K562 (cell line): ENCODE data around the gene CNN3.

Experiments used
- BMI1 ChIP-seq: fragments of 150-350 bp; IDR thresholded peaks from 2 replicates; pipeline ENCODE4 v1.6.1; 2014; ENCODE audit warnings: low read length
- CREM ChIP-seq: IDR thresholded peaks from 2 replicates; pipeline ENCODE4 v1.6.1; 2014; ENCODE audit warnings: antibody characterized with exemption, low read depth
- CTCF ChIP-seq, 3 experiments: IDR thresholded peaks in 2 of 3; conservative IDR thresholded peaks in 1 of 3; 2 replicates each; pipeline ENCODE4 v1.5.1; 2011 to 2012; ENCODE audit warnings: low read length in 3 of 3, mild to moderate bottlenecking in 3 of 3, control low read depth in 2 of 3, improper control_type of control experiment in 1 of 3, inconsistent platforms in 1 of 3, low read depth in 1 of 3, mixed read lengths in 1 of 3, moderate library complexity in 1 of 3; ENCODE audit not compliant: insufficient read depth in 2 of 3
- EGR1 ChIP-seq: fragments of 450-650 bp; conservative IDR thresholded peaks from 2 replicates; pipeline ENCODE4 v1.6.1; 2017; ENCODE audit warnings: mild to moderate bottlenecking
- EP300 ChIP-seq: IDR thresholded peaks from 2 replicates; pipeline ENCODE4 v1.6.1; 2012; ENCODE audit warnings: low read length, improper control_type of control experiment
- GABPB1 ChIP-seq: sonication (generic); formaldehyde crosslinking; IDR thresholded peaks from 2 replicates; pipeline ENCODE4 v1.8.0; 2022; ENCODE audit warnings: mild to moderate bottlenecking, missing genetic modification reagents
- RAD51 ChIP-seq: fragments of 450-650 bp; IDR thresholded peaks from 2 replicates; pipeline ENCODE4 v1.7.1; 2016; ENCODE audit warnings: low read depth, mild to moderate bottlenecking, borderline replicate concordance
- RNF2 ChIP-seq: sonication (generic); IDR thresholded peaks from 2 replicates; pipeline ENCODE4 v1.6.1; 2016
- SPI1 ChIP-seq: IDR thresholded peaks from 2 replicates; pipeline ENCODE4 v1.6.1; 2011; ENCODE audit warnings: low read depth, low read length, control low read depth, borderline replicate concordance
- STAT6 ChIP-seq: sonication (generic); formaldehyde crosslinking; IDR thresholded peaks from 2 replicates; pipeline ENCODE4 v1.8.1; 2023; ENCODE audit warnings: mild to moderate bottlenecking, missing genetic modification reagents

- TF ChIP-seq EGR1 (no peak), RNF2 (no peak), BMI1 (no peak), CTCF (IDR thresholded peaks at IDR 0.05 in 2 of 3, conservative IDR thresholded peaks at IDR 0.05 in 1 of 3; ENCODE audit: insufficient read depth in 2 of 3, low read depth in 1 of 3, low read length in 3 of 3) (no peak), RAD51 (no peak), CREM (no peak), SPI1 (no peak), GABPB1 (CRISPR knock-in tag) (no peak), STAT6 (CRISPR knock-in tag) (no peak), EP300 (no peak)
These were observed 29.1 kb upstream of the CNN3 start for GRCh38 chr1:94955767-94956632.
